KG1 (cell line): ENCODE results near the gene CA10.

Experiments
- DNase-seq: peaks from one replicate; lab custom pipeline; 2025; lab: John Stamatoyannopoulos, UW

Gene CA10

GRCh38 chr17:51817117-51817516, 341.4 kb downstream of the CA10 start:
- DNase-seq: no peak

- DNase-seq: no peak
These were observed 343.4 kb downstream of the CA10 start for GRCh38 chr17:51815097-51815496.

- no peak for DNase-seq
These were observed 344.0 kb downstream of the CA10 start for GRCh38 chr17:51814521-51814920.

GRCh38 chr17:51813784-51814174, 344.7 kb downstream of the CA10 start:
- no peak for DNase-seq

GRCh38 chr17:51813140-51813783, 345.3 kb downstream of the CA10 start:
- DNase-seq: no peak

GRCh38 chr17:51807460-51807859, 351.1 kb downstream of the CA10 start:
- no peak for DNase-seq

GRCh38 chr17:51805765-51806164, 352.7 kb downstream of the CA10 start:
- no peak for DNase-seq

GRCh38 chr17:51805185-51805584, 353.3 kb downstream of the CA10 start:
- no peak for DNase-seq

GRCh38 chr17:51803161-51803560, 355.4 kb downstream of the CA10 start:
- DNase-seq: no peak

GRCh38 chr17:51802544-51802943, 356.0 kb downstream of the CA10 start:
- DNase-seq: no peak

GRCh38 chr17:51801626-51802025, 356.9 kb downstream of the CA10 start:
- DNase-seq: no peak

GRCh38 chr17:51799981-51800380, 358.5 kb downstream of the CA10 start:
- no peak for DNase-seq

GRCh38 chr17:51799240-51799639, 359.3 kb downstream of the CA10 start:
- no peak for DNase-seq

- DNase-seq: no peak
These were observed 361.4 kb downstream of the CA10 start for GRCh38 chr17:51797150-51797549.

- no peak for DNase-seq
These were observed 362.5 kb downstream of the CA10 start for GRCh38 chr17:51796026-51796425.

- DNase-seq: no peak
These were observed 363.1 kb downstream of the CA10 start for GRCh38 chr17:51795401-51795800.

GRCh38 chr17:51794466-51794865, 364.0 kb downstream of the CA10 start:
- DNase-seq: no peak

- no peak for DNase-seq
These were observed 364.8 kb downstream of the CA10 start for GRCh38 chr17:51793686-51794085.

- DNase-seq: no peak
These were observed 379.7 kb downstream of the CA10 start for GRCh38 chr17:51778842-51779241.

- no peak for DNase-seq
These were observed 388.3 kb downstream of the CA10 start for GRCh38 chr17:51770027-51770759.

- DNase-seq: no peak
These were observed 389.3 kb downstream of the CA10 start for GRCh38 chr17:51769231-51769630.

GRCh38 chr17:51768706-51769105, 389.8 kb downstream of the CA10 start:
- DNase-seq: no peak

- no peak for DNase-seq
These were observed 391.2 kb downstream of the CA10 start for GRCh38 chr17:51767287-51767686.
